ENCODE measurements around the gene GDF10.

GDF10 gene, protein sequence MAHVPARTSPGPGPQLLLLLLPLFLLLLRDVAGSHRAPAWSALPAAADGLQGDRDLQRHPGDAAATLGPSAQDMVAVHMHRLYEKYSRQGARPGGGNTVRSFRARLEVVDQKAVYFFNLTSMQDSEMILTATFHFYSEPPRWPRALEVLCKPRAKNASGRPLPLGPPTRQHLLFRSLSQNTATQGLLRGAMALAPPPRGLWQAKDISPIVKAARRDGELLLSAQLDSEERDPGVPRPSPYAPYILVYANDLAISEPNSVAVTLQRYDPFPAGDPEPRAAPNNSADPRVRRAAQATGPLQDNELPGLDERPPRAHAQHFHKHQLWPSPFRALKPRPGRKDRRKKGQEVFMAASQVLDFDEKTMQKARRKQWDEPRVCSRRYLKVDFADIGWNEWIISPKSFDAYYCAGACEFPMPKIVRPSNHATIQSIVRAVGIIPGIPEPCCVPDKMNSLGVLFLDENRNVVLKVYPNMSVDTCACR

GRCh38 chr10:47299611-47300428, at the start of gene GDF10:
Gene GDF10 (plus strand): TSS chr10:47300197. CDS start chr10:47300652, 455 bp downstream.
- DNase-seq, result peak; percentile 14

- DNase-seq, result no peak
Measured at GRCh38 chr10:47252093-47252780, 47.8 kb upstream of the GDF10 start.

DNA sequence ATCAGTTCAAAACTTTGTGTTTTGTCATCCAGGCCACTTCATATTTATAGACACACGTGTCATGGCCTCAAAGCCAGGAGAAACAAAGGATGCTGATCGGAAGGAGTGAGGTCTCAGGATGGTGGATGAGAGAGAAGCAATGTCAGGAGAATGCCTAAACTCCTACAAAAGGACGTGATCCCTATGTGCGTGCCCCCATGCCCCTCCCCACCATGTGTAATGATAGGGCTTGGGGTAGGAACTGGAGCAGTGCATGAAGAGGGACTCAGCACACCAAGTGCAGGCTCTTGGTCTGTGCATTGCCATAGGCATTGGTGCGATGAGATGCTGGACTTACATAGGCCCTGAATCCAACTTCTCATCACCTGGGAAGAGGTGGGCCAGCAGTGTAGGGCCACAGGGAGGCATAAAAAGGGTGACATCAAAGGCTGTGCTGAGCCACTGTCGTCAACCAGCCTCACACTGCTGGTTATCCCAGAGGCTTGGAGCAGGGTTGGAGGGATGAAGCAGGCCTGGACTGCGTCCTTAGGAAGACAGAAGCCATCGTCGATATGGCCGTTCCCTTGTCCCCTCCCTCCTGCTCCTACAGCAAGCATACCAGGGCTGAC, 46.9 kb upstream of the GDF10 start:
- DNase-seq, result no peak

- DNase-seq, result no peak
Measured at GRCh38 chr10:47253651-47254375, 46.2 kb upstream of the GDF10 start.

GRCh38 chr10:47254611-47255010, 45.4 kb upstream of the GDF10 start:
- no peak for DNase-seq

GRCh38 chr10:47255033-47255813, 44.8 kb upstream of the GDF10 start:
- no peak for DNase-seq

DNA sequence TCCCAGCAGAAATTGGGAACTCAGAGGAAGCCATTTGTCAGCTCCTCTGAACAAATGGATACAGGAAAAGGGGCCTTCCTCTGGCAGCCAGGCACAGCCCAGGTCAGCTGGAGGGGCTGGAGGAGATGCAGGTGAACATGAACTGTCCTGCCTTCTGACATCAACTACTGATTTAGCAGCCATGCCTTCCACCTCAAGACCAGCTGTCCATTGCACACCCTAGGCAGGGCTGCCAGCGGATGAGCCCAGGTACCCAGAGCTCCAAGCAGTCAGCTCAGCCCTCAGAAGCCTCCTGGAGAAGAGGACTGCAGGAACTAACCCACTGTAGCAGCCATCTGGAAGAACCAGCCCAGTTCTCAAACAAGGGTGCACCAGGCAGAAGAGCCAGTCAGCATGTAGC, 44.1 kb upstream of the GDF10 start:
- DNase-seq, result no peak

- DNase-seq, result peak; percentile 4
Measured at GRCh38 chr10:47256751-47257336, 43.2 kb upstream of the GDF10 start.

DNA sequence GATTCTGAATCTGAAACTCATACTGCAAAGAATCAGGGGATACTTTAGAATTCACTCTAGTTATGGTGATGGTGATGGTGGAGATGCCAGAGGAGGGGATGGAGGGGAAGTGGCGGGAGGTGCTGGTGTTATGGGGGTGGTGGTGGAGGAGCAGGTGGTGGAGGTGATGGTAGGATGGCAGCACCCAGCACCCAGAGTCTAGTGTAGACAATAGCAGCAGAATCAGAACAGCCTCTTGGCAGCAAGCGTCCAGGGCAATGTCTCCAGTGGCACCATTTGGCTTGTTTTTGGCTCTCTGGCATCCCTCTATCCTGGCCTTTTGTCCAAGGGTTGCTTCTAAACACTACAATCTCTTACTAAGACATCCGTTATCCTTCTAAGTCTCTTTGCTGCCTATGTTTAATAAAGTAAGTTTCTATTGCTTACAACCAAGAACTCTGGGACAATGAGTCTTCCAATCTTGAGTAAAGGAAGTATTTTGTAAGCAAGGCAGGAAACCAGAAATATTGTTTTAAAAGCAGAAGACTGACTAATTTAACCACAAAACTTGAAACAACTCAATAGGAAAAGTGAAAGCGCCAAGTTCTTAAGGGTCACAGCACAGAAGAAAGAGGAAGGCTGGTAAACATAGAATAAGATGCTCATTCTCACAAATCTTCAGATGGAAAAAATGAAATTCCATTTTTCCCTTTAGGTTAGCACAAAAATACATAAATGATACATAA, 42.4 kb upstream of the GDF10 start:
- DNase-seq, result no peak

DNA sequence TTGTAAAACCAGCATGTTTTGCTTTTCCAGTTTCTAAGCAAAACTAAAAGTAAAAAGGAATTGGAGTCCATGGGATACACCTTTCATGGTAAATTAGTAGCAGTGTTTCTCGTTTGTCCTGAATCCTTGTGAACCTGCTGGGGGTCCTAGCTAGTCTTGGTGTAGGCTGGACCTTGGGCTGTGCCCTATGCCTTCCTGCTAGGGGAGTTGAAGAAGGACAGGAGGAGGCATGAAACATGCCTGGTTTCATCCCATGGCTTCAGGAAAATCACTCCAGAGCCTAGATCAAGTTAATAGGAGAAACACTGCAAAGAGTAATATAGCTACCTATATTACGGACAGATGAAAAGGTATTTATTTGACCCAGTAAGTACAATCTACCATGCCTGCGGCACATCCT, 41.1 kb upstream of the GDF10 start:
- no peak for DNase-seq

DNA sequence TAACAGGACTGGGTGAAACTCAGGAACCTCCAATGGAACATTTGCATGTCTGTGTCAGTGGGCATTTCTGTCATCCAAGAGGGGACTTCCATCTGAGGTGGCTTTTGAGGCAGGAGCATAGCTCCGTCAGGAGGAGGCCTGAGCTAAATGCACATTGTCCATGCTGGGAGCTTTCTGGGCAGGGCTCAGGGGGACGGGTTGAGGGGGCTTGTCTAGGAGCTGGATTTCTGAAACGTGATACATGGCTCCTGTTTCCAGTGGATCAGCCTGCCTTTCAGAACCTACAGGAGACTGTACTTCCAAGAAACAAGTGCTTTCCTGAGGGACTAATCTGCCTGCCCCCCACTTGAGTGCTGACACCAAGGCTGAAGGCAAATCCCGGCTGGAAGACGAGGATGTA, 40.5 kb upstream of the GDF10 start:
- no peak for DNase-seq

DNA sequence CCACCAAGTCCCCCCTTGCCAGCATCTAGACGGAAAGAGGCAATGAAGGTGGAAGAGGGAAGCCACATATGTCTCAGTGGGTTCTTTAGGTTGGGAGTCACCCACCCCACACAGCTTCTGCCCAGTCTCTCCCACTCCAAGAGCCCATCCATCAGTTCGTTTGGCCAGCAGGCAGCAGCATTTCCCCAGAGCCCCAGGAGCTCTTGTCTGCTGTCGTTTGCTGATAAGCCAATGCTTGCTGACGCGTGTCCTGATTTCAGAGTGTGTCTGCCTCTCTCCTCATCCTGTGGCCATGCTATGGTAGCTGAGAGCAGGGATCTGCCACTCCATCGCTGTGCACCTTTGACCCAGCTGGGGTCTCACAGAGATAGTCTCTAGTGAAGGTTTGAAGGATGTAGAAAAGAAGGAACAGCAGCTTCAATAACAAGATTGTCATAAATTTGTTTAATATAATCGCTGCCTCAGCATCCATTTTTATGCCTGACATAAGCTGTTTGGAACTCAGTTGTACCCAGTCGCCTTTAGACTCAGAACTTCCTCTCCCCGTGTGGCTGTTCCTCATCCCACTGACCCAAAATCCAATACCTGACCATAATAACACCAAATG, 39.4 kb upstream of the GDF10 start:
- DNase-seq, result no peak

DNA sequence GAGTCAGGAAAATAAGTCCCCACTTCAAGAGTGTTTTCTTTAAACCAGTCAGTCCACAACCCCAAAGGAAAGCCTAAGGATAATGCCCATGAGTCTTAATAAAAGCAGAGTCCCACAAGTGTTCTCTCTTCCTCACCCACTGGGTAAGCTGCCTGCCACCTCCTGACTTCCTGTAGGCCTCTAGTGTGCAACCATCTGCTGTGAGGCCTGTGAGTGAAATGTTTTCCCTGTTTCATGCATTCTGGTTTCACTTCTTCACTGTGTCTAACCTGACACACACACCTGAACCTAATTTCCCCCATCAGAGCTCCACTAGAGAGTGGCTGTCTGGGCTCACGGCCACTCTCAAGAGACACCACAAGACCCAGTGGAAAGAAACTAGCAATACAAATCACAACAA, 38.9 kb upstream of the GDF10 start:
- peak; percentile 21 for DNase-seq

GRCh38 chr10:47261556-47261955, 38.4 kb upstream of the GDF10 start:
- no peak for DNase-seq

GRCh38 chr10:47262606-47263533, 37.1 kb upstream of the GDF10 start:
- no peak for DNase-seq

- DNase-seq, result peak; percentile 44
Measured at GRCh38 chr10:47264797-47265281, 35.2 kb upstream of the GDF10 start.

DNA sequence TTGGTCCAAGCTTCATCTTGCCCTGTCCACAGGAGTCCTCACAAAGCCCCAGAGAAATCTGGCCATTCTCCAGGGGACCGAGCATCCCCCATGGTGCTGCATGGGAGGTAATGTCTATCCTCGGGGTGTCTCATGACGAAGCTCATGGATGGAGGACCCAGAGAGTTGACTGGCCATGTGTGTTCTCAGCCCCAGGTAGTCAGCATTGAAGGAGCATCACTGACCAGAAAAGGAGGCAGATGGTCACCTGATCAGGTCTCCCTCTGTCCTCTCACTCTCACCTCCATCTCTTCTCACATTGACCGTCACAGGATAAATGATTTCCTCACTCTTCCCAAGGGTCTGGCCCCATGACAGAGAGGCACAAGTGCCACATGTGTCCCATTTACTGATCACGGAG, 33.4 kb upstream of the GDF10 start:
- DNase-seq, result no peak

GRCh38 chr10:47268696-47269095, 31.3 kb upstream of the GDF10 start:
- DNase-seq, result no peak

DNA sequence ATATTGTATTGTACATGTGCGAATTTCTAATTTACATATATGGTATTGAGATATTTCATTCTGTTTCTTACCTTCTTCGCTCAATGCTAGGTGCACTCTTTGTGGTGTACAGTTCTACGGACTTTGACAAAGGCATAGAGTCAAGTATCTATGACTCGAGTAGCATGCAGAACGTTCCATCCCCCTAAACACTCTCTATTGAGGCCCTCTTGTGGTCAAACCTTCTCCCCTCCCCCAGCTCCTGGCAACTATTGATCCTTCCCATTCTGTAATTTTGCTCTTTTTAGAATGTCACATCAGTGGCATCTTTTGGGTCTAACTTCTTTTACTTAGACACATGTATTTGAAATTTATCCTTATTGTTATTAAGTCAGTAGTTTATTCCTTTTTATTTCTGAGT, 30.7 kb upstream of the GDF10 start:
- DNase-seq, result no peak
